Stimulated activated naive CD4-positive, alpha-beta T cell treated with Interleukin-2 at 50 U/mL for 16 hours (primary cell): ENCODE data around the gene ZNF804A.

ENCODE experiments used
- DNase-seq: peaks from one replicate; lab custom pipeline; 2025; lab: John Stamatoyannopoulos, UW

Gene ZNF804A

DNA sequence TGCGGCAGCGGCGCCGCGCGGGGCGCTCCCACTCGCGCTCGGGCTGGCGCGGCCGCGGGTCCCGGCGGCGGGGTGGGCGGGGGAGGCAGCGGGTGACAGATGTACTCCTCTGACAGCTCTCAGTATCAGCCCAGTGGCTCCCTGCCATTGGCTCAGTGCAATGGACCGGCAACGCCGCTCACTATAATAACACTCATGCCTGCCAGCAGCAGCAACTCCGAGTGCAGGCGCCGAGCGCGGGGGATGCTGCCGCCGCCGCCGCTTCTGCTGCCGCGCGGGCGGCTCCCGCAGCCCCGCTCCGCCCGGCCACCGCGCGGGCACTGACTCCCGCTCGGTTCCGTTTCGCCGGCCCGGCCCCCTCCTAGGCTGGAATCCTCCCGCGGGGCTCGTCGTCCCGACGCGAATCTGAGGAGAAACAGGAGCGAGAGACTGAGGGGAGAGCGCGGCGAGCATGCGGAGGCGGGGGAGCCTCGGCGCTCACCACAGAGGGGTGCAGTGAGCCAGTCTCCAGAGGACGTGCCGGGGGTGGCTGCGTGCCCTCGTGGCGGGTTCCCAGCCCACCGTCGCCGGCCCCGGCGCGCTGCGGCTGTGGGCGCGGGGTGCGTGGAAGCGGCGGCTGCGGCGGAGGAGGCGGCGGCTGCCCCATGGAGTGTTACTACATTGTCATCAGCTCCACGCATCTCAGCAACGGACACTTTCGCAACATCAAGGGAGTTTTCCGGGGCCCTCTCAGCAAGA is at the start of gene ZNF804A:
ZNF804A (plus strand) TSS at position 214 of the 738 bp plus-strand sequence; CDS start at position 645, 431 bp downstream.
- no peak for DNase-seq

DNA sequence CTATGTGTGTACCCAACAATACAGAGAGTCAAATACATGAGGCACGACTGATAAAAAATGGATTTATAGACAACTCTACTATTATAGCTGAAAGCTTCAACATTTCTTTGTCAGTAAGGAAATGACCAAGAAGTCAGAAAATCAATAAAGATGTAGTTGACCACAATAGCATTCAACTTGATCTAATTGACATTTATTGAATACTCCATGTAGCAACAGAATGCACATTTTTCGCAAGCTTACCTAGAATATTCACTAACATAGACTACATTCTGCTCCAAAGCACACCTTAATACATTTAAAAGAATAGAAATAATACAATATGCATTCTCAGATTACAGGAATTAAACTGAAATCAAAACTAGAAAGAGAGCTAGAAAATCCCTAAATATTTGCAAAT is 49.2 kb upstream of the ZNF804A start:
- DNase-seq, result no peak

GRCh38 chr2:184551626-184552025 is 46.7 kb upstream of the ZNF804A start:
- DNase-seq, result no peak

DNA sequence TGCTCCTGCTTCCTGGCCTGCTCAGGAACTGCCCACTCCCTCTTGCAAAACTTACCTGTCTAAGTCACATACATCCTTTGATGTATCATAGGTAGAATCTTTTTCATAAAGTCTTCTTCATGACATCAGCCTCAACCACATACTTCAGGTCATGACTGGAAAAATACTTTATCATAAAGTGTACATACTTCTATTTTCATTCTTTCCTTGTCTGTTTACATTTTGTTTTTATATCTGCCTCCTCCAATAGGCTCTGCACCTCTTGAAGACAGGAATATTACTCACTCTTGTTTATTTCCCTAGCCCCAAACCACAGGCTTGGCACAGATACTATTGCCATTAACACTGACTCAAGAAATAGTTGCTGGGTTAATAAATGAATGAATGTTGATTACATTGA is 43.6 kb upstream of the ZNF804A start:
- DNase-seq, result no peak

GRCh38 chr2:184555352-184555751 is 43.0 kb upstream of the ZNF804A start:
- no peak for DNase-seq

- DNase-seq, result no peak
Measured at GRCh38 chr2:184556639-184557038, 41.7 kb upstream of the ZNF804A start.

GRCh38 chr2:184558713-184559464 is 39.4 kb upstream of the ZNF804A start:
- DNase-seq, result no peak

DNA sequence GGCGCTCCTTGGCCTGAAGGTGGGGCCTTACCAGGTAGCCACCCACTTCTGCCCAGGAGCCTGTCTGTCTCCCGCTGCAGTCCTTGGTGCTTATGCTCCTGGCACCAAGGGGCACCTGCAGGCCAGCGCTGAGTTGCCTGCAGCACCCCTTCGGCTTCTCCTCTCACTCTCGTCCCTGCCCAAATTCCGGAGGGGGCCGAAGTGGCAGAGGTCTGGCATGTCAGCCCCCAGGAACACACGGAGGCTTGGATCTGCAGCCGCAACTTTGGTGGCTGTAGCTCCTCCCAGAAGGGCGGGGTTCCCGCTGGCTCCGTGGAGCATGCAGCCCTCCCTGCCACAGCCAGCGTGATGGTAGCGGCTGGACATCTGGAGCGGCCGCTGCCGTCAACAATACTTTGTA is 37.7 kb upstream of the ZNF804A start:
- DNase-seq, result no peak

DNA sequence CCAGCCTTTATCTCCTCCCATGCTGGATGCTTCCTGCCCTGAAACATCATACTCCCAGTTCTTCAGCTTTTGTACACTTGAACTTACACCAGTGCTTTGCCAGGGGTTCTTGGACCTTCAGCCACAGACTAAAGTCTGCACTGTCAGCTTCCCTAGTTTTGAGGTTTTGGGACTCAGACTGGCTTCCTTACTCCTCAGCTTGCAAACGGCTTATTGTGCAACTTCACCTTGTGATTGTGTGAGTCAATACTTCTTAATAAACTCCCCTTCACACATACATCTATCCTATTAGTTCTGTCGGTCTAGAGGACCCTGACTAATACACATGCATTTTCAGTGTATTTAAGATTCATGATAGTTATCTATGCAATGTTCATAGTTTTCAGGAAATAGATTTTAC is 35.8 kb upstream of the ZNF804A start:
- DNase-seq, result no peak

DNA sequence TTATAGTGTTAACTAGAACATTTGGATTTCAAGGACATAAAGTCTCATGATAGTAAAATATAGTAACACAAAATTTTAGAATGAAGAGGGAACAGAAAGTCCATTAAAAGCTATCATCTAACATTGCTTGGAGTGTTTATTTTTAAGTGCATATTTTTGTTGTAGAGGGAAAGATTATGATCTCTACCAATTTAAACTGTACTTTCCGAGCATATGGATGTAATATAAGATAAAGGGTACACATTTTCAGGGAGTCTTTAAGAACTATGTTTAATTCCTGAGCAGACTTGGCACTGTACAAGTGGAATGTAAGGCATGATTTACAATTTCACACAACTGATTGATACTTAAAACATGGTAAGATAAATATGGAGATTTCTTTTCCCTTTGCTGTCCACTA is 34.2 kb upstream of the ZNF804A start:
- no peak for DNase-seq

GRCh38 chr2:184566716-184567115 is 31.6 kb upstream of the ZNF804A start:
- DNase-seq, result no peak

DNA sequence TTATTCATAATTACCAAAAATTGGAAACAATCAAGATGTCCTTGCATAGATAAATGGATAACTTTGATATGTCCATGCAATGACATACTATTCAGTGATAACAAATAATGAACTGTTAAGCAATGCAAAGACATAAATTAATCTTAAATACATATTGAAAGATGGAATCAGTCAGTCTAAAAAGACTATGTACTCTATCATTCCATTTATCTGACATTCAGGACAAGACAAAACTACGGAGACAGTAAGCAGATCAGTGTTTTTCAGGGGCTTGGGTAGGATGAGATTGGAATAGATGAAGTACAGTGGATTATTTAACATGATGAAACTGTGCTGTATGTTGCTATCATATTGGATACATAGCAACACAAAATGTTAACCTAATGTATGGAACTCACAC is 21.3 kb upstream of the ZNF804A start:
- no peak for DNase-seq

DNA sequence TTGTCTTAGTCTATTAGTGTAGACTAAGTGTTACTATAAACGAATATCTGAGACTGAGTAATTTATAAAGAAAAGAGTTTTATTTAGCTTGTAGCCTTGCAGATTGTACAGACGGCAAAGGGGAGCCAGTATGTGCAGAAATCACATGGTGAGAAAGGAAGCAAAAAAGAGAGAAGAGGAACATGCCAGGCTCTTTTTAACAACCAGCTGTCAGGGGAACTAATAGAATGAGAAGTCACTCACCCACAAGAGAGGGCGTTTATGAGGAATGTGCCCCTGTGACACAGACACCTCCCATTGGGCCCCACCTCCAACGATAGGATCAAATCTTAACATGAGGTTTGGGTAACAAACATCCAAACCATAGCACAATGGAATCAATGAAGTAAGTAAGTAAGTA is 20.6 kb upstream of the ZNF804A start:
- DNase-seq, result no peak

GRCh38 chr2:184579226-184579625 is 19.1 kb upstream of the ZNF804A start:
- no peak for DNase-seq

- no peak for DNase-seq
Measured at GRCh38 chr2:184581391-184581790, 16.9 kb upstream of the ZNF804A start.

GRCh38 chr2:184589261-184589660 is 9.1 kb upstream of the ZNF804A start:
- DNase-seq, result no peak

DNA sequence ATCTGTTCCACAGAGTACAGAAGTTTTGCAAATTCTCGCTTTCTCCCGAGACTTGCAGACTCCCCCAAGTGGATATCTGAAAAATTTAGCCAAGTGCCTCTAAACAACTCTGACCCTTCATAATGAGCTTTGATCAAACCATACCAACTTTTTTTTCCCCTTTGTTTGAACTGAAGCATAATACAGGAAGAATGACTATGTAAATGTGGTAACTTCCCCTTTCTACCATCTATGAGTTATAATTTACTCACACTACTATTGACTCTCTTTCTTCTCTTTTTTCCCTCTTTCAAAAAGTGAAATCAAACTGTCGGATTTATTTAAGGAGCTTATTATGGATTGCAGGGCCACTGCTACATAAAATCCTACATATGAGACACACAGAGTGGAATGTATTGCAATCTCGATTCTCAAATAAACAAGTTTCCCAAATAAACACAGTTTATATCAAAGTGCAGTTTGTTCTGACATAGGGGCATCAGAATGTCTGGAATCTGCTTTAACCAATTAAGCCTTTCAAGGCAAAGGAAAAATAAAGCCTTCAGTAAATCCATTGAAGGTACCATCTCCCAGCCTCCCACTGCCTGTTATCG is 1.4 kb upstream of the ZNF804A start:
- DNase-seq, result no peak

DNA sequence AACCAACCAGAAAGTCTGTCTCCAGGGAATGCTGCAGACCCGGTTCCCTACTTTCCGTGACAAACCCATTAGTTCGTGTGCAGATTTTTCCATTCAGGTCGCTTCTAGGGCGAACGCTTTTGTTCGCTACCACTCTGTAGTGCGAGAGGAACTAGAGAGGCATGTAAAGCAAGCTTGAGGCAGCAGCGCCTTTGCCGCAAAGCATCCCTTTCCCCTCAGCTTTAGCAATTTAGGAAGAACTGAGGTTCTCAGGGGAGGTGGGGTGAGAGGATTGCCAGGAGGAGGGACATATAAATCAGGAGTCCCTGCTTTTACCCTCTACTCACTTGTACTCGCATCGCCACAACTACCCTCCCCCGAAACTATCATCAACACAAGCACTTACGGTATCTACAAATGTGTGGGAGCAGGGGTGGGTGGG is 748 bp upstream of the ZNF804A start:
- DNase-seq, result no peak

GRCh38 chr2:184598002-184598315 is 370 bp upstream of the ZNF804A start:
- DNase-seq, result no peak

- DNase-seq, result no peak
Measured at GRCh38 chr2:184599054-184599871, 934 bp downstream of the ZNF804A start.

GRCh38 chr2:184599872-184600222 is 1.5 kb downstream of the ZNF804A start:
- no peak for DNase-seq

- no peak for DNase-seq
Measured at GRCh38 chr2:184602734-184603133, 4.4 kb downstream of the ZNF804A start.

DNA sequence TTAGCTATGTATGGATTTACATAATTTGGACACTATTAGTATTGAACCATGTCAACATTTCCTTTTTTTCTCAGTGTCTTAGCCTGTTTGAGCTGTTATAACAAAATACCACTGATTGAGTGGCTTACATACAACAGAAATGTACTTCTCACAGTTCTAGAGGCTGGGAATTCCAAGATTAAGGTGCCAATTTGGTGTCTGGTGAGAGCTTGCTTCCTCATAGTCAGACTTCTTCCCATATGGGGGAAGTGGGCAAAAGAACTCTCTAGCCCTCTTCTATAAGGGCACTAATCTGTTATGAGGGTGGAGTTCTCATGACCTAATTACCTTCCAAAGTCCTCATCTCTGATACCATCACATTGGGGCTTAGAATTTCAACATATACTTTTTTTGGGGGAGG is 12.6 kb downstream of the ZNF804A start:
- DNase-seq, result no peak
